ENCODE data around the gene CHN1.

The CHN1 gene

GRCh38 chr2:174970092-174970491 is 35.1 kb downstream of the CHN1 start:
- DNase-seq, result no peak

DNA sequence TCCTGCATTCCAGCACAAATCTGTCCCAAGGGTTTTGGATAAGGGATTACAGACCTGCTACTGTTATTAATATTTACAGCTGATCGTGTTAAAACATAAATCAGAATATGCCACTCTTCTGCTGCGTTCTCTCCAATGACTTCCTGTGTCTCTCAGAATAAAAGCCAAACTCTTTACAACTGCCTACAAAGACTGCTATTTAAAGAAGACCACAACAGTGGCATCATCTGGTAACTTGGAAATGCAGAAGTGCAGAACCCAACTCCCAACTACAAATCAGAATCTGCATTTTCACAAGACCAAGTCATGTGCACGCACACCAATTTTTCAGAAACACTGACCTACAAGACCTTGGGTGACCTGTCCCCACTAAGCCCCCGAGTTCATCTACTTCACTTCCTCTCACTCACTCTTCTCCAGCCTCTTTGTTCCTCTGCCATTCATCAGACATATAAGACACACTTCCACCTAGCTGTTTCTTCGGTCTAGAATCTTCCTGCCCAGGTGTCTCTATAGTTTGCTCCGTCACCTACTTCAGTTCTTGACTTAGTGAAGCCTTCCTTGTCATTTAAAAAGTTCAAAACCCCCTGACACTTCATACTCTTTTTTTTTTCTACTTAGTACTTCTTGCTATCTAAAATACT is 36.0 kb downstream of the CHN1 start:
- no peak for DNase-seq

GRCh38 chr2:174967691-174968260 is 37.4 kb downstream of the CHN1 start:
- DNase-seq, result no peak

DNA sequence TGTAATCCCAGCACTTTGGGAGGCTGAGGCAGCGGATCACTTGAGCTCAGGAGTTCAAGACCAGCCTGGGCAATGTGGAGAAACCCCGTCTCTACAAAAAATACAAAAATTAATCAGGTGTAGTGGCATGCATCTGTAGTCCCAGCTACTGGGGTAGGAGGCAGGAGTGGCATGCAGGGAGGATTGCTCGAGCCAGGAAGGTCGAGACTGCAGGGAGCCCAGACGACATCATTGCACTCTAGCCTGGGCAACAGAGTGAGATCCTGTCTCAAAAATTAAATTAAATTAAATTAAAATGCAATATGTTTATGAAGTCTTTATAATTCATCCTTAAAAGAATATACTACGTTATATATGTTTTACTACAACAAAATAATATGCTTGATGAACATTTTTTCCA is 38.1 kb downstream of the CHN1 start:
- DNase-seq, result no peak

- DNase-seq, result no peak
Measured at GRCh38 chr2:174965992-174966744, 39.0 kb downstream of the CHN1 start.

GRCh38 chr2:174965551-174965950 is 39.6 kb downstream of the CHN1 start:
- DNase-seq, result no peak

DNA sequence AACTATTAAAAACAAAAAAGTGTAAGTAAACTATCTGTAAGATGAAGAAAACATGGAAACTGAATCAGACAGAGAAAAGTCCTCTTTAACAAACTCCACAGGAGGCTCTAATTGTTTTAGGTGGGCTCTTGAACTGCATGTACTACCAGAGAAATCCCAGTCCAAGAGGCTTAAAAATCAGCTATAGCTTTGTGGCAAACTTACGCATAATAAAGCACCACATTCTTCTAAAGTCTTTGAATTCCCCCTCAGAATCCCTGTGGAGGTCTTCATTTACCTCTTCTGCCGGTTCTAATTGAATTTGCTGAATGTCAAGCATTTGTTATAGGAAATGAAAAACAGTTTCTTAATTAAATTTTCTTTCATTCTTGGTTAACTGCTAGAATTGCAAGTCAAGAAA is 40.8 kb downstream of the CHN1 start:
- no peak for DNase-seq

DNA sequence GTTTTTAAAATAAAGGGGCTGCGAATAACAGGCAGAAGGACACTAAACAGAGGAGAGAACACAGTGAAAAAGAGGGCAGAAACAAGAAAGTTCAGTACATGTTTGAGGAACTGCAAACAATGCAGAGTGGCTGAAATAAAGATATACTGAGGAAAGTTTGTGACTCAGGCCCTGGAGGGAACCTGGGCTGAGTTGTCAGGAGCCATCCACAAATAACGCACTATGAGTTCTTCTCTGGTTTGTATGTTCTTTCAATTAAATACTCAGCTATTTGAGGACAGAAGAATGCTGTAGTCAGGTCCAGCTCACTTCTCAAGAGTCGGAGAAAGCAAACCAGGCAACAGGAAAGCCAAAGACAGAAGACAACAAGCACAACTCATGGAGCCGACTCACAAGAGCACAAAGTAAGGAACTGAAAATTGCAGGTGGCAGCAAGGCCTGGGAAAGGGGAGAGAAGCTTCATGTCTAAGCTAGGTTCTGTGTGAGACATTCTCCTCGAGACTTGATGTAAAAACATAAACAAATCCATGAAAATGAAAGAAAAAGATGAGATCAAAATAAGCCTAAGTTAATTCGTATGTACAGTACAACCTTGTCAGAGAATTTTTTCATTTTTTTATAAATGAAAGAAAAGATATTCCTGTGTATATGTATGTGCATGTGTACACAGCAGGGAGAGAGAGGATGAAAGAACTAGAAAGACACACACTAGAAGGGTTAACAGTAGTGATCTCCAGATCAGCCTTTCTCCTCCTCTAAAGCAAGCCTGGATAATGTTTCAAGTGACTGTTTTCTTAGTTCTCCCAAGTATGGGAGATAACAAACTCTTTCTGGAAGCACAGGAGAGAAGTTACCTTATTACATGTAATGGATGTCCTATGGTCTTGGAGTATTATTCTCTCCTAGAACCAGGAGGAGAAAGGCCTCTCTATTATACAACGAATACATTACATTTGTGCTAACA is 41.5 kb downstream of the CHN1 start:
- DNase-seq, result no peak

- no peak for DNase-seq
Measured at GRCh38 chr2:174959787-174960186, 45.4 kb downstream of the CHN1 start.

GRCh38 chr2:174957050-174957449 is 48.1 kb downstream of the CHN1 start:
- no peak for DNase-seq

DNA sequence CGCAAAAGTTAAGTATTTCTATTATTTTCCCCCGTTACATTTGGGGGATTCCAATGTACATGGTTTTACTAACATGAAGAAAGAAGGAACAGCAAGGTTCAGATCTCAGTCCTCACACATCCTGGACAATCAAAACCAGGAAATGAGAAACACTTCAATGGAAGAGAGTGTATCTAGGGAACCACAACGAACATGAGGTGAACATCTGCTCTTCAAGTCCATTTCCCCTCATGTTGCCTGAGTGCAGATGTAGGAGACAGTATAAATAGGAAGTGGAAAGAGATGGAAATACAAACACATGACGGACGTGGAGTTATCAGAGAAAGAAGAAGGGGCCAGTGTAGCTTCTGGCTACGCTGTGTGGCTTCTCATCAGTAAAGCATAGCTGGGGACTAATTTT is 52.6 kb downstream of the CHN1 start:
- DNase-seq, result no peak

DNA sequence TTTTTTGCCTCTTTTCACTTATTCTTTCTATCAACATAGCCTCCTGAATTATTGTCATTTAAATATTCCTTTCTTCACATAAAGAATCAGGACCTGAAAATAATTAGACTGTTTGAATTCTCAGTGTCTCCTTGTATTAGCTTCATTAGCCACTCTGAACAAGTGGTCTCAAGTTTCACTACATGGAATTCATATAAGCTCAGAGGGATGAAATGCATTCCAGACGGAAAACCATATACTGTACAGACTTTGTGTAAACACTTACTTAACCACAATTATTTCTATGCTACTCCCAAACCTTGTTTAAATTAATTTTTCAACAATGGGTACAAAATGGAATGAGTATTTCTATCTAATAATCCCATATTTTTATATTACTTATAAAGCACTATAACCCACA is 53.4 kb downstream of the CHN1 start:
- DNase-seq, result no peak

GRCh38 chr2:174949988-174950687 is 55.0 kb downstream of the CHN1 start:
- no peak for DNase-seq

DNA sequence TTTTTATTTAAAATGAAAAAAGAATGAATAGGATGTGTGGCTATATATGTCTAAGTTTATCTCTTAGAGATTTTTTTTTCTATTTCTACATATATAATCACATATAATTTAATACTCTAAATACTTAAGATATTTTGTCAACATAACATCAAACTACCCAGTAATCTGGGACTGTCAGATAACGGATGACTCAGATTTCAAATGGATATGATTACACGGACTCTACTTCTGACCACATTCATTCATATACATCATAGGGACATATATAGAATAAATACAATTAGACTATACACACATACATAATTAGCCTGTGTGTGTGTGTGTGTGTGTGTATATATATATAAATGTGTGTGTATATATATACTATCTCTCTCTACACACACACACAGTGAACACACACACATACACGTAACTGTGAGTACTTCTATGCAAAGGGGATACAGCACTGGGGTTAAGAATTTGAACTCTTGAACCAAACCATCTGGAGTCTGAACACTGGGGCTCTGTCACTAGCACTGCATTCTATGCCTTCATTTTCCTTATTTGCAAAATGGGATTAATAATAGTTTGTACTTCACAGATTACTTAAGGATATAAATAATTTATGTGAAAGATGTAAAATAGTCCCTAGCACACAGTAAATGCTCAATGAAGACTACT is 59.5 kb downstream of the CHN1 start:
- no peak for DNase-seq

DNA sequence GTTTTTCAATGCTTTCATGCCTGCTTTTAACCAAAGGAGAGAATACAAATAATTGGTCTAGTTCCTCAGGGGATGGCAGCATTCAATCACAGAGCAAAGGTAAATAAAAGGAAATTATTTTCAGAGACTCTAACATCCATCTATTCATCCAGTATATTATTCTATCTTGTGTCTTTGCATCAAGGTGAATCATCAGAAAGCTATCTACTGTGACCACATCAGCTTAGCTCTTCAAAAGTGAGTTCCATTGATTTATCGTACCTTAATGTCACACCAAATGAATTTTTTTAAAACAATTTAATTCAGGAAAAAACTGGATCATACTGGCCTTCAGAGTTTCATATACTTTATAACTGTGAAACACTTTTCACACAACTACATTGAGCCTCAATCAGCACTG is 66.1 kb downstream of the CHN1 start:
- no peak for DNase-seq

DNA sequence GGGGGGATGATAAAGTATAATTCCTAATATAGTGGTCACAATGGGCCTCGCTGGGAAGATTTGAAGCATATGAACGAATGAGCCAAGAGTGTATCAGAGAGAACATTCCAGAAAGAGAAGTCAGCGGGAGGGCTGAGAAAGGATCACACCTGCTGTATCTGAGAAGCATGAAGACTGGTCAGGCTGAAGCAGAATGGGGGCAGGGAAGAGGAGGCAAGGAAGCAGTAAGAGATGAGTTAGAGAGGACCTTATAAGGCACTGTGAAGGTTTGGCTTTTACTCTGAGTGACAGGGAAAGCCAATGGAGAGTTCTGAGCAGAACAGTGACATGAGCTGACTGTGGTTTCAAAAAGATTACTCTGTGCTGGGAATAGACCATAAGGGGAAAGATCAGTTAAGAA is 73.5 kb downstream of the CHN1 start:
- DNase-seq, result no peak

- no peak for DNase-seq
Measured at GRCh38 chr2:174929786-174930185, 75.4 kb downstream of the CHN1 start.

- DNase-seq, result no peak
Measured at GRCh38 chr2:174925046-174925784, 80.0 kb downstream of the CHN1 start.

- no peak for DNase-seq
Measured at GRCh38 chr2:174924061-174924693, 81.0 kb downstream of the CHN1 start.

GRCh38 chr2:174919947-174920595 is 85.1 kb downstream of the CHN1 start:
- no peak for DNase-seq

All from NCI-H1048 (cell line).